SK-N-SH treated with all-trans-retinoic acid at 6 μM for 48 hours (cell line): ENCODE data around the gene ADAM11.

Experiments used
- OSR1 ChIP-seq: fragments of 250-450 bp; sonication (Bioruptor Pico); IDR thresholded peaks from 2 replicates; pipeline ENCODE4 v1.8.0; 2022; ENCODE audit warnings: moderate library complexity, mild to moderate bottlenecking, inconsistent platforms
- ZFP30 ChIP-seq: fragments of 450-650 bp; formaldehyde crosslinking; IDR thresholded peaks from 2 replicates; pipeline ENCODE4 v1.5.0; 2022; ENCODE audit warnings: mild to moderate bottlenecking, moderate library complexity
- TF ChIP-seq, protein P1 (sequence below): fragments of 250-450 bp; sonication (Bioruptor Pico); IDR thresholded peaks from 2 replicates; pipeline ENCODE4 v1.8.0; 2020; ENCODE audit warnings: mild to moderate bottlenecking, moderate library complexity, borderline replicate concordance

DNA sequence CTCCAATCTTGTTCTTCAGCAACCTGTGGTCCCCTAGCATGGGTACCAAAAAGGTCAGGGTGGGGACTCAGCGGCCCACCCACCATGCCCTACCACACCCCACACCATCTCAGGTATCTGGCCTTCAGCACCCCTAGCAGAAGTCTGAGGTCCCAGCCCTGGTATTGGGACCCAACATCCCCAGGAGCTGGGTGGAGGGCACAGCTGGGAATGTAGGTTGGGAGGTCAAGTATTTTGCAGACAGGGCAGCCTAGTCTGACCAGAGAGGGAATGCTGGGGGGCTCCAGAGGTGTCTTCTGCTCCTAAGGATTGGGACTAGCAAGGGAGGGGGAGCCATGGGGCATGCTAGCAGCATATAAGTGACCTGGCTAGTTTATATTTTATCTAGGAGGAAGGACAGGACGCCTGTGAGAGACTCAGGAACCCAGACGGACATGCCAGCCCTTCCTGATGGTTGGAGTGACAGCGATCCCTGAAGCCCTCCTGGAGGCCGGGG lies 822 bp upstream of the ADAM11 start:
- TF ChIP-seq ZFP30 (CRISPR knock-in tag) = no peak
- no peak for TF ChIP-seq OSR1
- TF ChIP-seq, protein P1, sequence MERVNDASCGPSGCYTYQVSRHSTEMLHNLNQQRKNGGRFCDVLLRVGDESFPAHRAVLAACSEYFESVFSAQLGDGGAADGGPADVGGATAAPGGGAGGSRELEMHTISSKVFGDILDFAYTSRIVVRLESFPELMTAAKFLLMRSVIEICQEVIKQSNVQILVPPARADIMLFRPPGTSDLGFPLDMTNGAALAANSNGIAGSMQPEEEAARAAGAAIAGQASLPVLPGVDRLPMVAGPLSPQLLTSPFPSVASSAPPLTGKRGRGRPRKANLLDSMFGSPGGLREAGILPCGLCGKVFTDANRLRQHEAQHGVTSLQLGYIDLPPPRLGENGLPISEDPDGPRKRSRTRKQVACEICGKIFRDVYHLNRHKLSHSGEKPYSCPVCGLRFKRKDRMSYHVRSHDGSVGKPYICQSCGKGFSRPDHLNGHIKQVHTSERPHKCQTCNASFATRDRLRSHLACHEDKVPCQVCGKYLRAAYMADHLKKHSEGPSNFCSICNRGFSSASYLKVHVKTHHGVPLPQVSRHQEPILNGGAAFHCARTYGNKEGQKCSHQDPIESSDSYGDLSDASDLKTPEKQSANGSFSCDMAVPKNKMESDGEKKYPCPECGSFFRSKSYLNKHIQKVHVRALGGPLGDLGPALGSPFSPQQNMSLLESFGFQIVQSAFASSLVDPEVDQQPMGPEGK = no peak
